NCI-H526 treated with DMSO at 0.1 percent for 48 hours (cell line): ENCODE results near the gene TAS1R2.
"Not testable (repeated sequence)": the region's sequence is repeated elsewhere in the genome, so short reads cannot be mapped to it uniquely, and the experiment has no call there.

Source experiments
- DNase-seq: peaks from one replicate; lab custom pipeline; 2025; lab: John Stamatoyannopoulos, UW

The TAS1R2 gene

GRCh38 chr1:18859560-18859959 is at the start of gene TAS1R2:
TAS1R2 (minus strand) TSS chr1:18859660; CDS start chr1:18859660, 0 bp downstream.
- DNase-seq = no peak

- no peak for DNase-seq
Measured at GRCh38 chr1:18907917-18908845, 48.7 kb upstream of the TAS1R2 start.

GRCh38 chr1:18907021-18907916 is 47.8 kb upstream of the TAS1R2 start:
- DNase-seq = peak; percentile 1

DNA sequence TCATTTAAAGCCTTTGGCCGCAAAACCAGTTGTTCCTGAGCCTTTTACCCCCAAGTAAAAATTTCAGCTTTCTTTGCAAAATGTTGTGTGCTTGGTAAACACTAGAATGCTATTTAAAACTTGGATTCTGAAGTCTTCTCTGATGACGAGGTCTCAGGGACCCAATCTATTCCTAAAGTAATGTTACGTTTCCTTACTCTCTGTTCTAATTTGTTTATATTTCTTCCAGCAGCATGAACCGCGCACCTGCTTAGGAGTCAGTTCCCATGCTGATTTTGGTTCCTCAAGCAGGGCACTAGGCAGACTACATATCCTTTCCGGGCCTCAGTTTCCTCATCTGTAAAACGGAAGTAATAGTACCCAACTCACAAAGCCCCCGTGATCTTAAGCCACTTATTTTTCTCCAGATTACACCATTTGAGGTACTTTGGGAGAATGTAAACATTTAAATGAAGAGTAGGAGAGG is 43.9 kb upstream of the TAS1R2 start:
- no peak for DNase-seq

- DNase-seq = peak; percentile 91
Measured at GRCh38 chr1:18902523-18903290, 43.2 kb upstream of the TAS1R2 start, which contains the start of gene ALDH4A1. ALDH4A1 (minus strand) TSS chr1:18902555; CDS start chr1:18902523, 32 bp downstream.

DNA sequence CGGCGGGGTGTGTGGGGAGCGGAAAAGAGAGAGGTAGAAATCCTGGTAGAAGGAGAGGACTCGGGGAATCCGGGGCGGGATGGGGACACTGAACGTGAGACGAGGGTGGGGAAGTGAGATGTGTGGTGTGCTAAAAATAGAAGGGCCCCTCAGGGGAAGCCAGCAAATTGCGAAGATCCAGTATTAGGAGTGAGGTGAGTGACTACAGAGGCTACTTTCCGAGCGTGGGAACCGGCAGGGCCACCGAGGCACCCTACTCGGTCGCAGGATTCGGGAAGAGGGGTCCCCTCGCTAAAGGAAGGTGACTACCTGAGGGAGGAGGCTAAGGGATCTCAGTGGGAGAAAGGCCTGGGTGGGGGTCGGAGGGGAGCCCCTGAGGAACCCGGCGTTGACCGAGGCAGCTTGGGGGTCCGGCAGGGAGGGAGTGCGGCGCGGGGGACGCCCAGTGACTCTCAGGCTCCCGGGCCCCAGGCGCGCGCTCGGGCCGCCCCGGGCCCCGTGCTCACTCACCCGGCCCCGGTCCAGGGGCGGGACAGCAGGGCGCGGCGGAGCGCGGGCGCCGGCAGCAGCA is 42.6 kb upstream of the TAS1R2 start:
- DNase-seq = no peak

DNA sequence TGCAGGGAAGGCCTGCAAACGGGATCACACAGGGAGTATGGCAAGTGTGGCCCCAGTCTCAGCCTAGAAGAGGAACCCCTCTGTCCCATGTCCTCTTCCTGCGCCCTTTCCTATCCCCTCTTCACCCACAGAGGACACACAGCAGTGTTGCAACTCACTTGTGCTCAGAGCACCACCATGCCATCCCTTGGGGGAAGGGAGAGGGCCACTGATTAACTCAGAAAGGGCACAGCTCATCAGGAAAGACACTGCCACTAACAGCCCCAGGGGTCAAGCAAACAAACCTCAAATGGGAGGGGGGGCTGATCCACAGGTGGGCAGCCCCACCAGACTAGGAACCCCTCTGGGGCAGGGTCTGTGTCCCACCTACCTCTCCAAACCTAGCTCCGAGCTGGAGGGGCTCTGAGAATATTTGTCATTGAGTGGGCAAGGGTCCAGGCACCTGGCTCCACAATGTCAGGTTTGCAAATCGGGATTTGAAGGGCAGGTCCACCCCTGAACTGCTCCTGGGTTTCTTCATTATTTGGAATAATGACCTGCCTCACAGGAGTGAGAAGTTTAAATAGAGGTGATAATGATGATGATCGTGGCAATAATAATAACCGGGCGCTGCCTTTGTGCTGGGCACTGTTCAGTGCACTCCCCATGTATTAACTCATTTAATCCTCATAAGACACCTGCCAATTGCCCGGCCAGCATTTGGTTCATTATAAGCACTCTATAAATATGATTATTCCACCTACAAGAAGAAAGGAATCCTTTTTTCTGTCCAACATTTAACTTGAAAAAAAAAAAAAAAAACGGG is 41.9 kb upstream of the TAS1R2 start:
- DNase-seq = no peak

DNA sequence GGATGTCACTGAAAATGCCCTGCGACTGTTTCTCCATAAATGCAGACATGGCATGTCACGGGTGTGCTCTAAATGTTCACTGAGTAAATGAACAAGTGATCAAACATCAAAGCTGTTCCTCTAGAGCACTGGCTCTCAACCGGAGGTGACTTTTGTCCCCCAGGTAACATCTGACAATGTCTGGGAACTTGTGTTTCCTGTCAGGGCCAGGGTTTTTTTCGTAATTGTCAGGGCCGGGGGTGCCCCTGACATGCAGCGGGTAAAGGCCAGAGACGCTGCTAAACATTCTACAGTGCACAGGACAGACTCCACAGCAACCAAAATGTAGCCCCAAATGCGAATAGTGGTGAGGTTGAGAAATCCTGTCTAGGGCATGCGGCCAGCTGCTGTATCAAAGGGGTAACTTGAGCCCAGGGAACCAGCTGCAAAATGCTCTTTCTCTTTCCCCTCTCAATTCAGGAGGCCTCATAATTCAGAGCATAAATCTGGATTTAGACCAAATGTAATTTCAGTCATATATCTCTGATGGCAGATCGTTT is 40.9 kb upstream of the TAS1R2 start:
- DNase-seq = no peak

DNA sequence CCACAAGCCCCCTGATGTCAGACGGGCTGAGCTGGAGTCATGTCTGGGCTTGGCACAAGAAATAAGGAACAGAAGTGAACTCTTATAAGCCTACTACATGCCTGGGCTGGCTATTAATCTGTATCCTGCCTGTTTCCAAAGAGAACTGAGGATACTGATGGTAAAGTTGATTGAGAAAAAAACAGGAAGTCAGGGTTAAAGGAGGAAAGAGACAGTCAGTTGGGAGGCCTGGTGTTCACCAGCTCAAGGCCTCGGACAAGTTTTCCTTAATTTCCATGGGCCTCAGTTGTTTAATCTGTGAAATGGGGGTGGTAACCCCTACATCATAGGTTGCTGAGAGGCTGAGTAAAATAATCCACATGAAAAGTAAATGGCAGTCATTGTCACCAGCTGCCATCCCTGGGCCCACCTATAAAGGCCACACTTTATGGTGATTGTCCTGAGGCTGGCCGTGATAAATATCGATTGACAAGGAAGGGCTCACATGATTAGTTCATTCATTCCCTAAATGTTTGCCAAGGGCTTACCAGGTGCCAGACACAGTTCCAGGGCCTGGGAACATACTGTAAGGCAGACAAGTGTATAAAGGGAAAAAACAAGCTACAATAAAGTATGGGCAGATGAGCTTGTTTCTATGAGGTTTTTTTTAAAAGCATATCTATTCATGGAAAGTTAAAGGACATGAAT is 40.0 kb upstream of the TAS1R2 start:
- no peak for DNase-seq

- DNase-seq = no peak
Measured at GRCh38 chr1:18898567-18898966, 39.1 kb upstream of the TAS1R2 start.

DNA sequence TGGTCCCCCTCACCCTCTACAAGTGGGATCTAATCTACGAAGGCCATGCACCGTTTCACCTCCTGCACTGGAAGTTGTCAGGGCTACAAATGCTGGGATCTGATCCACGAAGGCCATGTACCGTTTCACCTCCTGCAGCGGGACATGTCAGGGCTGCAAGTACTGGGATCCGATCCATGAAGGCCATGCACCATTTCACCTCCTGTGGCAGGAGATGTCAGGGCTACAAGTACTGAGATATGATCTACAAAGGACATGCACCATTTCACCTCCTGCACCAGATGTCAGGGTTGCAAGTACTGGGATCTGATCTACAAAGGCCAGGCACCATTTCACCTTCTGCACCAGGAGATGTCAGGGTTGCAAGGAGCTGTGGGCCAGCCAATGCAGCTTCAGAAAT is 35.9 kb upstream of the TAS1R2 start:
- DNase-seq = no peak

GRCh38 chr1:18893120-18893519 is 33.7 kb upstream of the TAS1R2 start:
- DNase-seq = no peak

DNA sequence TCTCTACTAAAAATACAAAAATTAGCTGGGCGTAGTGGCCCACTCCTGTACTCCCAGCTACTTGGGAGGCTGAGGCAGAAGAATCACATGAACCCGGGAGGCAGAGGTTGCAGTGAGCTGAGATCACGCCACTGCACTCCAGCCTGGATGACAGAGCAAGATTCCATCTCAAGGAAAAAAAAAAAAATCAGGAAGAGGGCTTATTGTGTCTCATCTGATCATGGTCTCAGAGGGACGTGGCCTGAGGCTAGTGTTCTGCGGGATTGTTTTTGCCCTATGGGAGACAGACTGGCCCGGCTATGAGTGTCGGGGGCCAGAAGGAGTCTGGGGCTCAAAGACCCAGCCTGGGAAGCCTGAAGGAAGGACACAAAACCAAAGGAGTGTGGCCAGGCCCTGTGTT is 32.4 kb upstream of the TAS1R2 start:
- not testable (repeated sequence) for DNase-seq

GRCh38 chr1:18891426-18891780 is 31.9 kb upstream of the TAS1R2 start:
- no peak for DNase-seq

- DNase-seq = no peak
Measured at GRCh38 chr1:18890706-18891425, 31.4 kb upstream of the TAS1R2 start.

DNA sequence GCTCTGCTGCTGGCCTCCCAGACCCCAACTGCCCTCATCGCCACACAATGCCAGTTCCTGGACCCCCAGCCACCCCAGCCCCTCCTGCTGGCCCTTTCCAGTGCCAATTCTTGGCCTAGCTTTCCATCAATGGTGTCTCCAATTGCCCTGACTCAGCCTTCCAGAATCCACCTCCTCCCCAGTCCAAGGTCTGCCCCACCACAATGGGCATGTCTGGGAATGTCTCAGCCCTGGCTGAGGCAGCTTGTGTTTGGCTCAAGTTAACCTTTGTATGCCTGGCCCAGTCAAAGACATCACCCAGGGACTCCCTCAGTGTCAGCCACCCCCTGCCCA is 26.5 kb upstream of the TAS1R2 start:
- DNase-seq = no peak

DNA sequence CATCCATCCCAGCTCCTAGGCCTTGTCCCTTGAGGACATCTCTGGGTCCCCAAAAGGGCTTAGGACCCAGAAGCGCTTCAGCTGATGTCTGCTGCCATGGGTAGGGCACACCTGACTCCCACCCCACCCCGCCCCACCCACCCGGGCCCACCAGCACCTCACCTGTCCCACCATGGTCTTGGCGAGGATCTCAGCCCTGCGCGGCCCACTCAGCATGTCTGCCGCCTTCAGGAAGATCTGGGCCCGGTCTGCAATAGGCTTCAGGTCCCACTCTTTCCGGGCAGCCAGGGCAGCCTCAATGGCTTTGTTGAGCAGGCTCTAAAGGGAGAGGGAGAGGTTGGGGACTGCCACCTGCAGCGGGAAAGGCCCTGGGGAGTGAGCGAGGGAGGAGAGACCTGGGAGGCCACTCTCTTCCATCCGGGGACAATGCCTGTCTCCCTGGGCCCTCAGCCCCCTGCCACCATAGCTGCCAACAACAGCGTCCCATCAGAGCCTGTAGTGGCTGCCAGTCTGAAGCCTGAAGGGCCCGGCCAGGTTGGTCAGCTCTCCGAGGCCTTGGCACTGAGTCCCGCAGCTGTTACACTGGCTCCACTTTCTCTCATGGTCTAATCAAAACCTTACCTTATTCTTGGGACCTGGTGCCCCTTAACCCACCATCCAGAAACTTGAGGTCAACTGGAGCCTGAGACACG is 26.0 kb upstream of the TAS1R2 start:
- no peak for DNase-seq

DNA sequence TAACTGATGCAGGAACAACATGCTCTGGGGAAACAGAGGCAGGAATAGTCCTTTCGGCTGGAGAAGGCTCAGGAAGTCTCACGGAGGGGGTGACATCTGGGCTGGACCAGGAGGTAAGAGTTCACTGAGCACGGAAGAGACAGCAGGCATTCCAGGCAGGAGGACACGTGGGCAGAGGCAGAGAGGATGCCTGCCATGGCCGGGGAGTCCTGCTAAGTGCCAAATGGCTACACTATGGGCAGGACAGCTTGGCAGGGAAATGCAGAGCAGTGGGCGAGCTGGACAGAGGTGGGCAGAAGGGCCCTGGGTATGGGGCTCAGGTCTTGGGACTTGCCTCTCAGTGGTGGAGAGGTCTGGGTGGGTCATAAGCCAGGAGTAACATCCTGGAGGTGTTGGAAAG is 25.3 kb upstream of the TAS1R2 start:
- DNase-seq = no peak

DNA sequence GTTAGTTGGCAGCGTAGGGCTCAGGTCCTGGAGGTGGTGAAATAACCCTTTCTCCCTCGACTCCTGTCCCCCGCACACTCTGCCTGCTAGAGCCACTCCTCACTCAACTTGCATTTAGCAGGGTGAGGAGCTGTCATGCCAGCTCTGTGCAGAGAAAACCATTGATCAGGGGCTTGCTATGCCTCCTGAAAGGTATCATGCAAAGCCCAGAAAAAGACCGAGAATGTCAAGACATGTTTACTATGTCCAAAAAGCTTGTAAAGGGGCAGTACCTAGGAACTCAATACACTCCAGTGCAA is 24.9 kb upstream of the TAS1R2 start:
- no peak for DNase-seq
